ENCODE measurements around the gene DEAF1.
A peak's percentile ranks its signal among the peaks of the same experiment; 100 is the strongest.
"Not testable (repeated sequence)": the region's sequence is repeated elsewhere in the genome, so short reads cannot be mapped to it uniquely, and the experiment has no call there.

The DEAF1 gene

DNA sequence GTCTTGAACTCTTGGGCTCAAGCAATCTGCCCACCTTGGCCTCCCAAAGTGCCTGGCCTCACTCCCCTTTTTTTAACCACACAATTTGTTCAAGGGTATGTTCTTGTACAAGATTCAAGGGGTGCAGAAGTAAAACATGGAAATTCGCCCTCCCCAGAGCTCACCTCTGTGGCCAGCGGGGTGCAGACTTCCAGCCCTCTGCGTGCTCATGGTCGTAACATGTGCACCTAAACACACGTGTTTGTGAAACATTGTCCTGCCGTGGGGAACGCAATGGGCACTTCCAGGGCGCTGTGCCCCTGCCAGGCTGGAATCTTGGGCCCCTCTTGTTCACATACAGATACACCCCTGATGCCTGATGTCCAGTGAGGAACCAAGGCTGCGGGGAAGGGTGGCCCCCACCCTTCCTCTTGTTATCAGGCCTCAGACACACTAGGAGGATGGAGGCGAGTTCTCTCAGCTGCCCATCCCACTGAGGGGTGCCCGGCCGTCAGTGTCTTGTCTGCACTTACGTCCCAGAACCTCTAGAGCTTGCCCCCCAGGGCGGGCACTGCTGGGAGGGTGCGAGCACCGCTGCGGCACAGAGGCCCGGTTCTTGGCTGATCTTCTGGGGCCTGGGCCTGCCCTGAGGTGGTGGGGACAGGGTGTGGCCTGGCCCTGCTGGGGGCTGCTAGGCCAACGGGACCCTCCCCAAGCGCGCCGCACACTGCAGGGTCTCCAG is 6.9 kb upstream of the DEAF1 start:
- DNase-seq (ENCODE audit: low read depth in 2 of 3, low spot score in 2 of 3), result no peak

DNA sequence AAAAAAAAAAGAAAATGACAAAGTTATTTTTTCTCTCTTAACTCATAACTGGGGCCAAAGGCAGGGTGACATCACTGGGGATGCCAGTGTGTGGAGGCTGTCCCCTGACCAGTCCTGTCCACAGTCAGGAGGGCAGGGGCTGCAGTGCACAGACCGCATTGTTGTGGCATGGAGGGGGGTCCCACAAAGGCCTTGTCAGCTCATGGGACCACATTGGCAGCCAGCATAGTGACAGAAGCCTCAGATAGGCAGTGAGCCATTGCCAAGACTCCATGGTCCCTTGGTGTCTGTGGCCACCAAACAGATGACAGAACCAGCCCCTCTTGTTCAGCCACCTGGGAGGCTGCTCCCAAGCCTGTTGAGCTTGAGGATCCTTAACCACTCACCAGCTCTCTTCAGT is 4.7 kb upstream of the DEAF1 start:
- no peak for DNase-seq (ENCODE audit: low read depth in 2 of 3, low spot score in 2 of 3)

DNA sequence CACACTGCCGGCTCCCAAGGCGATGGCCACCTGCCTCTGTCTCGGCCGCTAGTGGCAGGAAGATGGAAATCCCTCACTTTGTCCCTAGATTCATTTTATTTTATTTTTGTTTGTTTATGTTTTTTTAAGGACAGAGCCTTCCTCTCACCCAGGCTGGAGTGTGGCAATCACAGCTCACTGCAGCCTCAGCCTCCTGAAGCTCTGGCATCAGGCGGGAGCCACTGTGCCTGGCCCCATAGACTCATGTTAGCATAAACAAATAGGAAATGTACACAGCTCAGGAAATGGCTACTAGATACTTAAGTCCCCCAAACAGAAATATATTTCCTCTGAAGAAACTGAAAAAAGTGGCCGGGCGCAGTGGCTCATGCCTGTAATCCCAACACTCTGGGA is 4.1 kb upstream of the DEAF1 start:
- DNase-seq (ENCODE audit: low read depth in 2 of 3, low spot score in 2 of 3), result no peak

DNA sequence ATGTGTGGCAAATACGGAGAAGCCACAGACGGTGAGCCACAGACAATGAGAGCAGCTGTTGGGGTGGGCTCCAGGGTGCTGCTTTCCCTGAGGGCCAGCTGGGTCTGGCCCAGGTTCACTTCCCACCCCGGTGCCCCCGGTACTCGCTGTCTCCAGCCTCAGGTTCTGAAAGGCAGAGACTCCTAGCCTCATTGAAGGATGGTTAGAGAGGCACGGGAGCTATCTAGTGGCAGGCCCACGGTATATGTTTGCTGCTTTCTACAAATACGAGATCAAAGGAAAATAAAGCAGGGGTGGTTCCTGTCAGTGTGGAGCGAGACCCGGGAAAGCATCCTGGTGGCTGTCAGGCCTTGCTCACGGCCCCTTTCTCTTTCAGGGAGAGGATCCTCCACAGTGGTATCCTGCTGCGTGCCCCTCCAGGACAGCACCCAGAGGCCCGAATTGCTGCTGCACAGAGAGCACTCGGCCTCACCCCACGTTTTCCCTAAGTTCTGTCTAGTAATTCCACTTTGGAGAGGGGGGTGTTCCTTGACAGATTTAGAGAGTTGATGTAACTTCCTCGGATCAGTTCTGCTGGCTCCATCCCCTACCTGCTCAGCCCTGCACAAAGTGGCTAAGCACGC is 3.6 kb upstream of the DEAF1 start:
- no peak for DNase-seq (ENCODE audit: low read depth in 2 of 3, low spot score in 2 of 3)

DNA sequence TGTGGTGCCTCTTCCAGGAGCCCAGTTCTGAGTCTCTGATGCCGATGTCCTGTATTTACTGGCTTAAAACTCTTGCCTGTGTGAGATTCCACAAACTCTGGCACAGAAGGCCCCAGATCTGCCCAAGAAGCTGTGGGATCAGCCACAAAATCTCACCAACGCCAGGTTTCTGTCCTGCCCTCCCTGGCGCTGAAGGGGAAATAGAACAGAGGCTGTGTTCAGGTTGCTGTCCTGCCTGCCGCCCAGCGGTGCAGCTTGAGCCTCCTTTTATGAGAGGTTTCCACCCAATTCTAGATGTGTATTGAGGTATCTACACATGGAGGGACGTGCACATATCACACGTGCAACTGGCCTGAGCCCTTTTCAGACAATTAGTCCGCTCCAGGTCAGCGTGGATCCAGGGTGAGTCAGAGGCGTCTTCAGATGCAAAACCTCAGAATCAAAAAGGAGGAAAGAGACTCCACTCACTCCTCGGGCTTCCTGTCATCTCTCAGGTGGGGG is 2.8 kb upstream of the DEAF1 start:
- no peak for DNase-seq (ENCODE audit: low read depth in 2 of 3, low spot score in 2 of 3)

DNA sequence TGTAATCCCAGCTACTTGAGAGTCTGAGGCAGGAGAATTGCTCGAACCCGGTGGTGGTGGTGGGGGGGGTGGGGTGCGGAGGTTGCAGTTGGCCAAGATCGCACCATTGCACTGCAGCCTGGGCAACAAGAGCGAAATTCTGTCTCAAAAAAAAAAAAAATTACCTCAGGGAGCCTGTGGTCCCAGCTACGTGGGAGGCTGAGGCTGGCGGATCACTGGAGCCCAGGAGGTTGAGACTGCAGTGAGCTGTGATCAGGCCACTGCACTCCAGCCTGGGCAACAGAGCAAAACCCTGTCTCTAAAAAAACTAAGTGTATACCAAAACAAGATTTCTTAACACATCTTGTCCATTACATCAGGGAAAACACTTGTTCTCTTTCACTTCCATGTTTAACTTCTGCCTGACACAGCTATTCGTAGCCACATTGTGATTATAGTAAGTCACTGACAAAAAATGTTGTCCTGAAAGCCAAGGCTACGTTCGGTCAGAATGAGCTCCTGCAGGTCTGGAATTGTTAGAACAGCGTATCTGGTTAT is 2.0 kb upstream of the DEAF1 start:
- DNase-seq (ENCODE audit: low read depth in 2 of 3, low spot score in 2 of 3), result no peak

DNA sequence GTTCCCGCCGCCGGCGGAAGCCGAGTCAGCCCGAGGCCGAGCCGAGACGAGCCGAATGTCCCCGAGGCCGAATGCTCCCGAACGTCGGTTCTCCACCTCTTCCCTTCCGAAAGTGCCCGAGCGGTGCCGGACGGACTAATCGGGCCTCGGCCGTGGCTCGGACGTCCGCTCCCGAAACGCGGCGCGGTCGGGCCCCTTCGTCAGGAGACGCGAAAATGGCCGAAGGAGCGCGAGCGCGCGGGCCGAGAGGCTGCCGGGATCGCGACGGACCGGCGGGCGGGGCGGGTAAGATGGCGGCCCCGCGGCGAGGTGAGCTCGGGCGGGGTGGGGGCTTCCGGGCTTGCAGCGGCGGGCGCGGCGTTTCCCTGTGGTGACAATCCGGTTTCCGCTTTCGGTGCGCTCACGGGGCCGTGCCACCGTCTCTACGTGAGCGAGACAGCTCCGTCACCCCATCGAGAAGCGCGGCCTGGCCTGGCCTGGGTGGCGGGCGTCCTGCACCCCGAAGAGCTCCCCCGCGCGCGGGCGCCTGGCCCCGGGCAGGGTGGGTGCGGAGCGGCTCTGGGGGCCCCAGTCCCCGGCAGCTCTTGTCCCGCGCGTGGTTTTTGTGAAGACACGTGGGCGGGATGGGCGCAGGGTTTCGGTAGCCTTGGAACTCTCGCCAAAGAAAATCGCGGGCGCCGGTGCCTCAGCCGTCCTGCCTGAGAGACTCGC is 671 bp upstream of the DEAF1 start, which contains the start of gene TMEM80:
TMEM80 (plus strand) TSS at position 279 of the 711 bp plus-strand sequence; CDS start at position 291, 12 bp downstream.
- DNase-seq (ENCODE audit: low read depth in 2 of 3, low spot score in 2 of 3), result peak; percentile 96 to 98 (median 97)

DNA sequence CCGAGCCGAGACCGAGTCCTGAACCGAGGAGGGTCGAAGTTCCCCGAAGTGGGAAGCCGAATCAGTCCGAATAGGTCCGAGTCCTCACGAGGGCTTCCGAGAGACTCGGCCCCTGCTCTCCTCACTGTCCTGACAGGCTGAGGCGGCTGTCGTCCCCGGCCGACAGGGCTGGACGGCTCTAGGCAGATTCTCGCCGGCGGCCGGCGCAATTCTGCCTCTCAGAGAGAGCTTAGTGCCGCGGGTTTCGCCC is 191 bp upstream of the DEAF1 start:
- peak in 1 of 3 experiments; percentile 97 for DNase-seq (ENCODE audit: low read depth in 2 of 3, low spot score in 2 of 3)

DNA sequence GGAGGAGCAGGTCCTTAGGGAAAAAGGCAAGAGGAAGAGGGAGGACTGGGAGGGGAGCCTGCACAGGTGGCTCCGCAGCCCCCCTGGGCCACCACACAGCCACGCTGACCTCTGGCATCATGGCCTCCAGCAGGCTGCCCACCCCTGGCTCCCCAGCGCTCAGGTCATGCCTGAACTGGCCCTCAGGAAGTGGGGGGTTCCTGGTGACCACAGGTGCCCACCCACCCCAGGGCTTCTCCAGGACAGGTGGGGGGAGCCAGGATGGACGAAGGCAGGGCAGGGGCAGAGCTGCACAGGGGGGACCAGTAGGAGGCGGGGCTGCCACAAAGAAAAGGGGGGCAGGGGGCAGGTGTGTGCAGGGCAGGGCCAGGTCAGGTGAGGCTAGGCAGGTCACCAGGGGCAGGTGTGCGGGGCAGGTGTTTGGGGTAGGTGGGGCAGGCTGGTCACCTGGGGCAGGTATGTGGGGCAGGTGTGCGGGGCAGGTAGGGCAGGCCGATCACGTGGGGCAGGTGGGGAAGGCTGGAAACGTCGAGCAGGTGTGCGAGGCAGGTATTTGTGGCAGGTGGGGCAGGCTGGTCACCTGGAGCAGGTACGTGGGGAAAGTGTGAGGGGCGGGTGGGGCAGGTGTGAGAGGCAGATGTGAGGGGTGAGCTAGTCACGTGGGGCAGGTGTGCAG is 997 bp downstream of the DEAF1 start:
- no peak for DNase-seq (ENCODE audit: low read depth in 2 of 3, low spot score in 2 of 3)

DNA sequence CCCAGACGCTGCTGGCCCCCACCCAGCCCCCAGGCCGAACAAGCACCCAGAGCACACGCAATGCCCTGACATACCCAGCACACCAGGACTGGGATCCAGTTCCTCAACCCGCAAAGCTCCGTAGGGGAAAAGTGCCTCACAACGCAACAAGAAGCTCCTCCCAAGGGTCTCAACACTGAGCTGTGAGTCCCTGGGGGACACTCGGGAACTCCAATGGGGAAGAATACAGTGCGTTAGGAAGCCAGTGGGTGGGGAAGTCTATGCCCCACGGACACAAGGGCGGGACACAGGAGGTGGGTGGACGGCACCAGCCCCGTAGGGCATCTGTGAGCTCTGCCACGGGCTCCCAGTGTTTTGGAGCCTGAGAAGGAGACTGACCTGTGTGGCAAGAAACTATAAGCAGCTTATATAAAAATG is 1.6 kb downstream of the DEAF1 start:
- DNase-seq (ENCODE audit: low read depth in 2 of 3, low spot score in 2 of 3), result no peak

DNA sequence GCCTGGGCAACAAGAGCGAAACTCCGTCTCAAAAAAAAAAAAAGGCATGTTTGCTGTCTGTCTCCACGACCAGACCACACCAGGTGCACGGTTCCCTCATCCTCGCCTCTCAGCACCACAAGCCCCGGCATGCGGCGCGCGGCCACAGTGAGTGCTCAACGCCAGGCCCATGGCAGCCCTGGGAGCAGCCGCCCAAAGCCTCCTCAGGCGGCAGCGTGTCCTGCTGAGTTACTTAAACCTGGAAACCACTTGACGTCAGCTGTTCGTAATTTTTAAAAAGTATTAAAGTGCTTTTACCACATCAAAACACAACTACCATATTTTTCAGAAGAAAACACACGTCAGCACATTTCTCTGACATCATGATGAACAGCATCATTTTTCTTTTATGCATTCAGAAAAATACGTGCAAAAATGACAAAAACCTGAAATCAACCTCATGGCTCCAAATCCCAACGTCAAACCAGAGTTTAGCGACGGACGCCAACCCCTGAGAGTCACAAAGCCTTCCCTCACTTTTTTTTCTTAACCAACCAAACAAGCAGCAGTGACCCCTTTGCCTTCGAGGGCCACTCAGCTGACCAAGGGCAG is 2.1 kb downstream of the DEAF1 start:
- no peak for DNase-seq (ENCODE audit: low read depth in 2 of 3, low spot score in 2 of 3)

DNA sequence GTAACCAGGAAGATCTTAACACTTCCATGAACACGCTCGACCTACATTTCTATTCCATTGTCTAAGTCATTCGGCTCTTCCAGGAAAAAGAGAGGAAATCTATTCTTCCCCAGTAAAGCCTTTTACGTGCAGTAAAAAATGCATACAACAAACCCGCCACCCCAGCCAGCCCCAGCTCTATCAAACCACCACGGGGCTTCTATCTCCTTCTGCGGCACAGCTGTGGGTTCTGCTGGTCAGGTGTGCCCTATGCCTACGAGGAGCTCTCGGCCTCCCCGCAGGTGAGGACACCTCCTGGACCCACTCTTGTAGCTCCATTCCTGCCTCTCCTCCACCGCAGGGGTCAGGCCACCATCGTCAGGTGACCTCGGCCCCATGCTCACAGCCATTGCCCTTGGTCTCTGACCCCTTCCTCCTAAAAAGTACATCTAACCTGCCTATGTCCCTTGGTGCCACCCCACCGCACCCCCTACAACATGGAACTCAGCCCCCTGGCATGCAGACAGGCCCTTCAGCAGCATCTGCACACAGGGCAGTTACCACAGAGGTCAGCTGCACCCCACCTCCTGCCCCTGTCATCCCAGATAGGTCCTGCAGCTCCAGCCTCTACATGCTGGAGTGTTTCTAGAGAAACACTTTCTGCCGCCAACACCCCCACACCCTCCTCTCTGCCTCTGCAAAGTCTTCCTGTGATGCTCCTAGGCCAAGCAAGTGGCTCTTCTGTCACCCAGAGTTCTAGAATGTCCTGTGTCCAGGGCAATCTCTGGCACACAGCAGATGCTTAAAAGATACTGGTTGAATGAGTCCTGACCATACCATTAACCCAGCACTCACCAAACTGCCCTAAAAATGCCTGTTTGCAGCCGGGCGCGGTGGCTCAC is 3.1 kb downstream of the DEAF1 start:
- DNase-seq (ENCODE audit: low read depth in 2 of 3, low spot score in 2 of 3), result no peak

DNA sequence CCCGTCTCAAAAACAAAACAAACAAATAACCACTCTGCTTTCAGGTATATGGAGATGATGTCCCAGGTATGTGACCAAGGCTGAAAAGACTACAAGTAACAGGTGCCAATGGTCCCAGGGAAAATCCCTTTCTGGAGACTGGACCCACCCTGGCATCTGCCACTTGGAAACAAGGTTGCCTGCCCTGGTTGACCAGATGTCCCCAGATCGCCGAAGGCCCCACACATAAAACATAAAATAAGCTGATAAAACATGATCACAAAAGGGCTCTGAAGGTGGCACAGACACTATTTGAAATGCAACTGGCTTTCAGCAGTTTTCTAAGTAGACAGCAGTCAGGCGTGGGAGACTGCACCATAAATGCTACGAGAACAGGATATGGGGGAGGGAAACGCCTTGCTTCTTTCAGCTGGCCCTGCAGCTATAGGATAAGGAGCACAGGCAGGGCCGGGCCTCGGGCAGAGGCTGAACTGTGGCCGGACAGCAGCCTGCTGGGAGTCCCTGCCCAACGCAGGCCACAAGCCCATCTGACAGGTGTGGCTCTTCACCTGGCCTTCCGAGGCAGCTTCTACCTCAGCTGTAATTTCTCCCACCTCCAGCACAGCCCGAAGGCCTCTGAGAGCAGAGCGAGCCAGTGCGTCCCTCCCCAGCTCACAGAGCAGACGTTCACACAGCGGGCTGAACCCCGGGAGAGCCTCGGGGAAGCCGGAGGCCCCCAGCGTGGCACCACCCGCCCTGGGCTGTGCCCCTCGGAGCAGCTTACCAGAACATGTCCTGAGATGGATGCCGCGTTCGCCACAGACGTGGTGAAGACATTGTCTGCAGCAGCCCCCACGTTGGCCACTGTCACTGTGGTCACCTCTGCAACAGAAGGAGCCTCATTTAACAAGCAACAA is 4.0 kb downstream of the DEAF1 start:
- no peak for DNase-seq (ENCODE audit: low read depth in 2 of 3, low spot score in 2 of 3)

DNA sequence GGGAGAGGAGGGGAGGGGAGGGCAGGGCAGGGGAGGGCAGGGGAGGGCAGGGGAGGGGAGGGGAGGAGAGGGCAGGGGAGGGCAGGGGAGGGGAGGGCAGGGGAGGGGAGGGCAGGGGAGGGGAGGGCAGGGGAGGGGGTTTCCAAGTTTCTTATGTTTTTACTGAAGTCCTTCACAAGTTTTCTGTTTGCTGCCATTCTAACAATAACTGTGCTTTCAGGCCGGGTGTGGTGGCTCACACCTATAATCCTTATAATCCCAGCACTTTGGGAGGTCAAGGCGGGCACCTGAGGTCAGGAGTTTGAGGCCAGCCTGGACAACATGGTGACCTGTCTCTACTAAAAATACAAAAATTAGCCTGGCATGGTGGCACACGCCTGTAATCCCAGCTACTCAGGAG is 4.8 kb downstream of the DEAF1 start:
- not testable (repeated sequence) for DNase-seq (ENCODE audit: low read depth in 2 of 3, low spot score in 2 of 3)

DNA sequence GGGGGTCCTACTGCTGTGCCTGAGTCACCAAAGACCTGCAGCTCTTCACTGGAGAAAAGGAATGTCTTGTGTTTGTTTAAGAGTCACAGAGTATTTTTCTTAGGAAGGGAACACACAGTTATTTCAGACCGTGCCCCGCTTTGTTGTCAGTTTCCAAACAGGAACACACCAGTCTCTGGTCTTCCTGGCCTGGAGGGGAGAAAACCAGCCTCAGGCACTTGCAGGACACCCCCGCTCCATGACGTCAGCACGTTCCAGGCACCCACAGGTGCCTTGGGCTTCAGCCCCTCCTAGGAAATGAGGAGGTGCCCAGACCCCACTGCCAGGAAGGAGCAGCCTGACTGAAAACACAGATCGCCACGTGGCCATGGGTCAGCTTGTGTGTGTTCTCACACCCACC is 5.4 kb downstream of the DEAF1 start:
- no peak for DNase-seq (ENCODE audit: low read depth in 2 of 3, low spot score in 2 of 3)

DNA sequence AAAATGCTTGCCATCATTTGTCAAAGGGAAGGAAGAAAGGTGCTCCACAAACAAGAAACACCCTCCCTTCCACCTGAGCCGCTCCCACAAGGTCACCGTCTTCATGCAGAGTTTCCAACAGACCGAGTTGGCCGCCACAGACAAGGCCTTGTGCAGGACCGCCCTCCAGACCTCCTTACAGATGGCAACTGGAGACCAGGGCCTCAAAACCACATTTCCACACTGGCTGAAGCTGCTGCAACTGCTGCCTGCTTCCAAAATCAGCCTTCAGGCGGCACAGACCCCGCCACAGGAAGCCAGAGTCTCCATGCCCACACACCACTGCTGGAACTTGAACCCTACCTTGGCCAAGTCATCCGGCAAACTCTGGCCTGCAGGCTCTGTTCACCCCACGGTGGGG is 6.3 kb downstream of the DEAF1 start:
- DNase-seq (ENCODE audit: low read depth in 2 of 3, low spot score in 2 of 3), result no peak

DNA sequence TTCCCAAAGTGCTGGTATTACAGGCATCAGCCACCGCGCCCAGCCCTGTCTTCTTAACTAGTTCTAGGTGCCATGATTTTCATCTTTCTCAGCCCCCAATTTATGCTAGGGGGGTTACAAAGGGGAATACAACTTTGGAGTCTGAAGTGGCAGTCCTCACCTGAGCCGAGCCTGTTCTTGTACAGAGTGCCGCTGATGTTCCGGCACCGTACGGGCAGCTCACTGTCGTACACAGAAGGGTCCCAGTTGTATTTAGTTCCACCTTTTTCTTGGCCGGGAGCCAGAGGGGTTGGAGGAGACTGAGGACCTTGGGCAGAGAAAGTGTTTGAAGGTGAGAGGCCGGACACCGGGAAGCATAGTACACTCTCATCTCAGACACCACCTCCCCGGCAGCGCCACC is 7.3 kb downstream of the DEAF1 start:
- DNase-seq (ENCODE audit: low read depth in 2 of 3, low spot score in 2 of 3), result no peak

DNA sequence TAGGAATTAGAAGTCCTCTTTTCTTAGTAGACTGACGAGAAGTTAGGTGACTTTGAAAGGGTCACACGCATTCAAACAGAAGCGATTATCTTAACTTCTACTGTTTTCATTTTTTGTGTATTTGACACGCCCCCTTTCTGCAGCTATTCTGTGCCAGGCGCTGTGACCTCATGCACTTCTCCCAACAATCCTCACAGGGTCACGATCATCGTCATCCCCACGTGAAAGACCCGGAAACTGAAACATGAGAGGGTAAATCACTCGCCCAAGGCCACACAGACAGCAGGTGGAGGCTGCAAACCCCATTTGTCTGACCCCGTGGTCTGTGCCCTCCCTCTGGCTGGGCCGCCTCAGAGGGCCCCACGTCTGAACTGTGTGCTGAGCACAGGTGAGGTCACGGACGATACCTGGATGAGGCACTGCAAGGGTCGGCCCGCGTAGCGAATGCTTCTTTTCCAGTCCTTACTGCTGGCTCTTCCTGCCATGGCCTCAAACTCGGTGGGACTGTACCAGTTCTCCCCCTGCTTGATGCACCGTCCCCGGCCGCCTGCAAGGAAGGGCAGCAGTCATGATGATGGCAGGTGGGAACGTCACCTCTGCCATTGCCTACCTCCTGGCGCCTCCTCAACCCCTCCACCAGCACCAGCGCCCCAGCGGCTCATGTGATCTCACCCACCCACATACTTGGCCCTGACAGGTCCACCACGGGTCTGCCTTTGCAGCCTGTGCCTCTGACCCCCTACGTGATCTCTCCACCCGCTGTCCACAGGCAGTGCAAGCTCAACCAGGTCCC is 8.4 kb downstream of the DEAF1 start:
- no peak for DNase-seq (ENCODE audit: low read depth in 2 of 3, low spot score in 2 of 3)

Measured in activated CD8-positive, alpha-beta memory T cell treated with anti-CD3 and anti-CD28 coated beads for 48 hours (primary cell).